ENCODE results near the gene CELF2. TPM values are rescaled to one million over a fixed set of nuclear protein-coding genes. Genes with fewer than 3 reads are reported as not detected.

The CELF2 gene
- total RNA-seq, 1 donor from 2014 or later = 89.2 TPM

DNA sequence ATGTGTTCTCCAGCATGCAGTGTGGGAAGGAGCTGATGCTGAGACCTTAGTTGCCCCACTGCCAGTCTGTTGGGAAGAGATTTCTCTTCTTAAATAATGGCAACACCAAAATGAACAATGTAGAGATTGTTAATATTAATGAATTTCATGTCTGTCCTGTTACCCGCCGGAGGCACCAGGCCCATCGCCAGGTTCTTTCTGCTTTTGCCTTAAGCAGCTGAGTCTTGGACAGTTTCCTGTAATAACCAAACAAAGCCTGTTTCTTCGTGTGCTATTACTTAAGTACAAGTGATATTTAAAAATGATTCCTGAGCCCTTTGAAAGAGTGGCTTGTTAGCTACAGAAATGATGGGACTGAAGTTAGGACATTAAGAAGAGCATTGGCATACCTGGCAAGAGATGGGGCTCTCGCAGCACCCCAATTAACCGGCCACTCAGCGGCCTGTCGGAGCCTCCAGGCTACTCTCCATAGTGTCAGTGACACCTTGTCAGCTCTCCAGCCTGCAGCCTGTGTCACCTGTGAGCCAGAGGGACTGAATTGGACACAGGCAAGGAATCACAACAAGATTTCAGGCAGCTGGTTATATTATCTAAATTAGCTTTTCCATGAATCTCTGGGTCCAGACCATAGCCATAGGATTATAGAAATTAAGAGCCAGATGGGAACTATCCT is 142.0 kb downstream of the CELF2 start:
- DNase-seq (no peak), ATAC-seq (ENCODE audit: low read depth) (no peak)
- TF ChIP-seq, protein P1, sequence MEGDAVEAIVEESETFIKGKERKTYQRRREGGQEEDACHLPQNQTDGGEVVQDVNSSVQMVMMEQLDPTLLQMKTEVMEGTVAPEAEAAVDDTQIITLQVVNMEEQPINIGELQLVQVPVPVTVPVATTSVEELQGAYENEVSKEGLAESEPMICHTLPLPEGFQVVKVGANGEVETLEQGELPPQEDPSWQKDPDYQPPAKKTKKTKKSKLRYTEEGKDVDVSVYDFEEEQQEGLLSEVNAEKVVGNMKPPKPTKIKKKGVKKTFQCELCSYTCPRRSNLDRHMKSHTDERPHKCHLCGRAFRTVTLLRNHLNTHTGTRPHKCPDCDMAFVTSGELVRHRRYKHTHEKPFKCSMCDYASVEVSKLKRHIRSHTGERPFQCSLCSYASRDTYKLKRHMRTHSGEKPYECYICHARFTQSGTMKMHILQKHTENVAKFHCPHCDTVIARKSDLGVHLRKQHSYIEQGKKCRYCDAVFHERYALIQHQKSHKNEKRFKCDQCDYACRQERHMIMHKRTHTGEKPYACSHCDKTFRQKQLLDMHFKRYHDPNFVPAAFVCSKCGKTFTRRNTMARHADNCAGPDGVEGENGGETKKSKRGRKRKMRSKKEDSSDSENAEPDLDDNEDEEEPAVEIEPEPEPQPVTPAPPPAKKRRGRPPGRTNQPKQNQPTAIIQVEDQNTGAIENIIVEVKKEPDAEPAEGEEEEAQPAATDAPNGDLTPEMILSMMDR (IDR thresholded peaks at IDR 0.05) = no peak
- POLR2A ChIA-PET = interaction anchor here (0.7 to 1.8 kb wide), 8 partner anchors 9 to 84 kb away, joined by 3 to 5 read pairs (median 4); no protein-coding TSS in a partner anchor
- peaks cover 91% of the 10 kb centered on the region for H3K4me1 Mint-ChIP-seq
- CTCF ChIA-PET = interaction anchor here (1.0 to 1.4 kb wide), 4 partner anchors 9 to 46 kb away, joined by 4 read pairs; no protein-coding TSS in a partner anchor
- no peak overlapping the region for H3K27ac Mint-ChIP-seq
- H3K4me3 Mint-ChIP-seq = no peak overlapping the region
- H3K36me3 Mint-ChIP-seq (ENCODE audit: low read depth) = no peaks in the 10 kb centered on the region
- H3K9me3 Mint-ChIP-seq = no peaks in the 10 kb centered on the region
- intact Hi-C loops (cut with micrococcal nuclease) = loop anchor here (10.0 kb wide), 1 partner anchor 1035 kb away; the partner anchor contains the start of genes CDC123 and NUDT5
- no peaks in the 10 kb centered on the region for H3K27me3 Mint-ChIP-seq

DNA sequence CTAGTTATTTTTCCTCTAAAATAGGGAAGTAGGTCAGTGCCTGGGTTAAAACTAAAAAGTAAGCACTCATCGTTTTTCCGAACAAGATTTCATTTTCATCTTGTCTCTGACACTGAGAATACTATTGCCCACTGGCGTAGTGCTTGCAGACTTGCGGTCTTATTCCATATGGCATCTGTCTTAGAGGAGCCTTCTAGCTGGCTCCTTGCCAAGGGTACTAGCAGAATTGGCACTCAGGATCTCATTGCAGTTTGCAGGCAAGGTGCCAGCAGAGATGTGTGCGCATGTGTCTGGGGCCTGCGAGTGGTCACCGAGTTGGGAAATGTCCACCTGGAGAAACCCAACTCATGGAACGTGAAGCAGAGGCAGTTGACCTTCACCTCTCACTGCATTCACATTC is 143.4 kb downstream of the CELF2 start:
- H3K4me3 Mint-ChIP-seq = peak overlapping the region; percentile 47
- ATAC-seq (ENCODE audit: low read depth) (no peak), DNase-seq (no peak)
- intact Hi-C loops (cut with micrococcal nuclease) = loop anchor here (10.0 kb wide), 1 partner anchor 1034 kb away; the partner anchor contains the start of genes CDC123 and NUDT5
- CTCF ChIA-PET = interaction anchor here (0.8 to 1.1 kb wide), 2 partner anchors 85 to 110 kb away, joined by 3 read pairs; no protein-coding TSS in a partner anchor
- TF ChIP-seq, protein P1 (IDR thresholded peaks at IDR 0.05) = no peak
- peaks cover 8% of the 10 kb centered on the region for H3K36me3 Mint-ChIP-seq (ENCODE audit: low read depth)
- H3K4me1 Mint-ChIP-seq = peaks cover 84% of the 10 kb centered on the region
- no peaks in the 10 kb centered on the region for H3K27me3 Mint-ChIP-seq
- H3K27ac Mint-ChIP-seq = peak overlapping the region; percentile 99
- POLR2A ChIA-PET = interaction anchor here (0.6 to 1.5 kb wide), 5 partner anchors 10 to 449 kb away, joined by 3 to 4 read pairs (median 3); no protein-coding TSS in a partner anchor
- no peaks in the 10 kb centered on the region for H3K9me3 Mint-ChIP-seq

DNA sequence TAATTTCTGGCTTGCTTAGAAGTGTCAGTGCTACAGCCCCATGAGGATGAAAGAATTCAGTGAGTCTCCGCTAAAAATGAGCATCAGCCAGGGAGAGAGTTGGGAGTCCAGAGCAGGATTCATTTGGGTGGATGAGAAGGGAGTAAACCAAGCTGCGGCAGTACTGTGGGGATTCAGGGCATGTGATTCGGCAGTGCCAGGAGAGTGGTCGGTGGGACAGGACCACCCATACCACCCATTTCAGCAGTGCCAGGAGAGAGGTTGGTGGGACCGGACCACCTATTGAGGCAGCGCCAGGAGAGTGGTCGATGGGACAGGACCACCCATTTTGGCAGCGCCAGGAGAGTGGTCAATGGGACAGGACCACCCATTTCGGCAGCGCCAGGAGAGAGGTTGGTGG is 144.2 kb downstream of the CELF2 start:
- Mint-ChIP-seq H3K27ac (peak overlapping the region; percentile 99), H3K4me3 (peak overlapping the region; percentile 13), H3K27me3 (no peaks in the 10 kb centered on the region), H3K36me3 (ENCODE audit: low read depth) (peaks cover 15% of the 10 kb centered on the region), H3K4me1 (peaks cover 86% of the 10 kb centered on the region), H3K9me3 (no peaks in the 10 kb centered on the region)
- DNase-seq (no peak), ATAC-seq (ENCODE audit: low read depth) (no peak)
- POLR2A ChIA-PET = interaction anchor here (1.0 to 1.5 kb wide), 4 partner anchors 9 to 17 kb away, joined by 3 to 4 read pairs (median 4); no protein-coding TSS in a partner anchor
- intact Hi-C loops (cut with micrococcal nuclease) = loop anchor here (10.0 kb wide), 1 partner anchor 1033 kb away; the partner anchor contains the start of genes CDC123 and NUDT5
- TF ChIP-seq, protein P1 (IDR thresholded peaks at IDR 0.05) = no peak
- CTCF ChIA-PET = interaction anchor here (1.1 kb wide), 1 partner anchor 84 kb away, joined by 3 read pairs; no protein-coding TSS in a partner anchor

DNA sequence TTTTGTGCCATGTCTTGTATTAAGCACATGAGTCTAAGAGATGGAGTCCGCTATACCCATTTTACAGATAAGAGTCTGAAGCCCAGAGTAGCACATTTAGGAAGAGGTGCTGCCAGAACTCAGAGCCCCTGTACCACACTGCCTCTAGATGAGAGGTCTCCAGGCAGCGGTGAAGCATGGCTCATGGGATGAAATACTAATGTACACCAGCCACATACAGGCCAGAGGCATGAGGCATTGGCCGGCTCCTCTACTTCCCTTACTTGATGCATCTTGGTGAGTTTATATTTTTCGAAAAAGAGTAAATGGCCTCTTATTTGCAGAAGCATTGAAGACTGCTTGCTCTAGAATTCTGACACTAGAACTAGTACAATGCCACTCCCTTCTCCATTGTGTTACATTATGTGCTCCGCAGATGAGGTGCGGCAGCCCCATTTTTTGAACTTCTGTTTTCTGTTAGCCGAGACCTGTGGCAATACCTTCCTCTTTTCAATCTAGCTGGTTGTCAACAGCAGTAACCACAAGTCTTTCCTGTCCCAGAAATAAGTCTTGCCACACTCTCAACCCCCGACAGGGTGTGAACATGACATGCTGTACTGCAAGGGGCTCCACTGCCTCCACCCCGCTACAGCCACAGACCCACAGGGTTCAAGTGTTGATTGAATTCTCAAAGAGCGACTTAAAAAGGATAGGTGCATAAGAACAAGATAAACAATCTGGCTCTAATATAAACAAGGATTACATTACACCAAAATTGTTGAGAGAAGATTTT is 145.3 kb downstream of the CELF2 start:
- POLR2A ChIA-PET = interaction anchor here (0.5 to 5.6 kb wide), 13 partner anchors 8 to 599 kb away, joined by 3 to 151 read pairs (median 5); no protein-coding TSS in a partner anchor
- CTCF ChIA-PET = interaction anchor here (0.8 to 5.6 kb wide), 9 partner anchors 8 to 107 kb away, joined by 3 to 44 read pairs (median 5); no protein-coding TSS in a partner anchor
- TF ChIP-seq, protein P1 (IDR thresholded peaks at IDR 0.05) = no peak
- Mint-ChIP-seq H3K27ac (peak overlapping the region; percentile 99), H3K4me1 (peaks cover 78% of the 10 kb centered on the region), H3K9me3 (no peaks in the 10 kb centered on the region), H3K4me3 (no peak overlapping the region), H3K36me3 (ENCODE audit: low read depth) (peaks cover 22% of the 10 kb centered on the region), H3K27me3 (no peaks in the 10 kb centered on the region)
- DNase-seq (no peak), ATAC-seq (ENCODE audit: low read depth) (peak; percentile 59)
- intact Hi-C loops (cut with micrococcal nuclease) = loop anchor here (1.0 to 10.0 kb wide), 7 partner anchors 9 to 1032 kb away; partner anchors contain the start of genes CDC123 and NUDT5
